Spleen (tissue), 11 donors: ENCODE results near the gene NPNT. TPM values are rescaled to one million over a fixed set of nuclear protein-coding genes. Genes with fewer than 3 reads are reported as not detected.

Source experiments
- DNase-seq: peaks from one replicate; pipeline ENCODE4 v3.0.0-alpha.2; 2020
- H3K27ac ChIP-seq, 8 donors: fragments of 200-600 bp; sonication (generic) in 7 of 8; 1 replicate in 4 of 8; 2 replicates in 4 of 8; pipeline versions ENCODE4 v1.5.0 to v1.8.0; 2016 to 2021; ENCODE audit warnings: inconsistent platforms in 4 of 8, mild to moderate bottlenecking in 4 of 8, moderate library complexity in 1 of 8
- H3K27me3 ChIP-seq, 7 donors: fragments of 200-600 bp; sonication (generic) in 6 of 7; replicated peaks in 1 of 7; 1 replicate in 4 of 7; 2 replicates in 3 of 7; pipeline versions ENCODE4 v1.5.0 to v1.8.0; 2016 to 2021; ENCODE audit warnings: inconsistent platforms in 3 of 7, mild to moderate bottlenecking in 1 of 7
- H3K36me3 ChIP-seq, 6 donors: fragments of 200-600 bp; sonication (generic) in 5 of 6; 1 replicate in 4 of 6; 2 replicates in 2 of 6; pipeline versions ENCODE4 v1.5.0 to v1.8.0; 2016 to 2021; ENCODE audit warnings: inconsistent platforms in 2 of 6
- H3K4me1 ChIP-seq, 6 donors: fragments of 200-600 bp; sonication (generic) in 5 of 6; 1 replicate in 3 of 6; 2 replicates in 3 of 6; pipeline versions ENCODE4 v1.5.0 to v1.8.0; 2016 to 2021; ENCODE audit warnings: inconsistent platforms in 3 of 6
- H3K4me3 ChIP-seq, 8 donors: fragments of 200-600 bp; sonication (generic) in 7 of 8; 1 replicate in 4 of 8; 2 replicates in 4 of 8; pipeline versions ENCODE4 v1.5.0 to v1.8.0; 2016 to 2021; ENCODE audit warnings: inconsistent platforms in 4 of 8, mild to moderate bottlenecking in 4 of 8, moderate library complexity in 2 of 8
- H3K9me3 ChIP-seq, 8 donors: fragments of 200-600 bp; sonication (generic) in 7 of 8; 1 replicate in 4 of 8; 2 replicates in 4 of 8; pipeline versions ENCODE4 v1.5.0 to v1.8.0; 2016 to 2021; ENCODE audit warnings: inconsistent platforms in 4 of 8
- POLR2A ChIP-seq, 3 donors: fragments of 450-650 bp; IDR thresholded peaks; one replicate each; pipeline ENCODE4 v1.5.1; 2017; ENCODE audit warnings: antibody characterized with exemption in 3 of 3, mild to moderate bottlenecking in 1 of 3
- POLR2AphosphoS5 ChIP-seq, 3 donors: sonication (generic); formaldehyde crosslinking; IDR thresholded peaks; one replicate each; pipeline ENCODE4 v1.5.1; 2017; ENCODE audit warnings: antibody characterized with exemption in 3 of 3
- WGBS, 5 donors: extraction: QIAGEN DNeasy Blood & Tissue Kit in 3 of 5; methylation state at CpG; one replicate each; pipeline versions ENCODE4 v1.1.5 to v1.1.7; 2013 to 2018; 5-methylcytosine and 5-hydroxymethylcytosine counted together
- intact Hi-C: fragments of 100-400 bp; cut with DNase I; formaldehyde crosslinking; loops from one replicate; pipeline ENCODE4 v1.15.0; 2023; ENCODE audit warnings: low total_unique reads
- polyA plus RNA-seq, 3 donors: library from polyadenylated mRNA; stranded (reverse); fragments of 200-250 nt; gene quantifications; one replicate each; pipeline ENCODE4 v1.2.1, GENCODE V29; 2013
- total RNA-seq, 7 donors: library from RNA; depleted of rRNA in 3 of 7; stranded (reverse); fragments of >200 nt in 3 of 7; fragmentation: NEBNext Ultra II Directional in 4 of 7; extraction: Animal tissue kit (Norgen Biotek cat#: 25700) in 4 of 7; gene quantifications; one replicate each; pipeline versions ENCODE4 v1.1.0 to v1.2.1, GENCODE V29; 2016 to 2021
- TF ChIP-seq, protein P1 (sequence below), 11 experiments: fragments of 200-600 bp in 7 of 11; fragments of 450-650 bp in 4 of 11; sonication (generic) in 4 of 11; IDR thresholded peaks in 8 of 11; conservative IDR thresholded peaks in 3 of 11; 1 replicate in 7 of 11; 2 replicates in 4 of 11; pipeline versions ENCODE4 v1.4.0 to v1.8.0; 2016 to 2021; ENCODE audit warnings: antibody characterized with exemption in 11 of 11, inconsistent platforms in 4 of 11, mild to moderate bottlenecking in 1 of 11
- donor health status: healthy with polysubstance abuse.
- donor health status: DM: no; HTN: no; CAD: no; lungs with moderate emphysema.
- donor health status: DM: no; HTN: no; CAD: no.
- donor health status: Bipolar disorder and iron deficiency.
- donor health status: healthy.
- donor health status: DM: no; HTN: no; CAD: no.
- donor health status: DM: yes; HTN: yes; CAD: no.

The NPNT gene
- total and polyA plus RNA-seq, 10 donors = 3.6 to 40.1 (median 14.0) TPM

DNA sequence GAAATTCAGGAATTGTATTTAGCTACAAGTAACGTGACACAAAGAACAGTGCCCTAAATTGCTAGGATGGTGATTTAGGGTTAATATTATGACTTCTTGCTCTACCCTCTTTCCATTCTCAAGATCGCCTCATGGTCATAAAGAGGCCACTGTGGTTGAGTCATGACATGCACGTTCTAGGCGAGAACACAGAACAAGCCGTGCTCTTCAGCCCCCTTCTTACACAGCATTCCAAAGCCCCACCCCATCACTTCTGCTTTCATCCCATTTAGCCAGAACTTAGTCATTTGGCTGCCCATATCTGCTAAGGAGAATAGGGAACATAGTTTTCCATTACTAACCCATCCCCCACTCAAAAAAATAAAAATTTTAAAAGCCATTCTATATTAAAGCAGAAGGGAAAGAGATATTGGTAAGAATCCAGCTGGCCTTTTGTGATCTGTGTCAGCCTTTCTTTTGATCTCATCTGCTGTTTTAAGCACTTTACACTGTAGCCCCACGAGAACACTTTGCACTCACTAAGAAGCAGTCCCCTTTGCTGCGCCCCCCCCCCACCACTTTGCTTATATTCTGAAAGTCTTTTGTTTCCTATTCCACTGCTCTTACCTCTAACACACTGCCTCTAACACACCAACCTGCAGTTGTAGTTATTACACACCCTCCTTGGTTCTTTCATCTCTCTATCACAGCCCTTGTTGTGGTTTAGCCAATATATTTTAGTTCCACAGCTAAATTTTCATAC is 28.4 kb downstream of the NPNT start:
- WGBS, 5 donors = 70 to 81% (median 78%) methylated on average over 7 of the region's 7 CpGs
- Histone ChIP-seq H3K36me3 (no peaks in the 10 kb centered on the region), H3K27me3 (no peaks in the 10 kb centered on the region), H3K9me3 (no peaks in the 10 kb centered on the region), H3K27ac (no peak overlapping the region), H3K4me1 (no peaks in the 10 kb centered on the region), H3K4me3 (no peak overlapping the region)
- TF ChIP-seq POLR2AphosphoS5 (IDR thresholded peaks at IDR 0.05) = no peak
- TF ChIP-seq POLR2A (IDR thresholded peaks at IDR 0.05) = no peak
- TF ChIP-seq, protein P1, sequence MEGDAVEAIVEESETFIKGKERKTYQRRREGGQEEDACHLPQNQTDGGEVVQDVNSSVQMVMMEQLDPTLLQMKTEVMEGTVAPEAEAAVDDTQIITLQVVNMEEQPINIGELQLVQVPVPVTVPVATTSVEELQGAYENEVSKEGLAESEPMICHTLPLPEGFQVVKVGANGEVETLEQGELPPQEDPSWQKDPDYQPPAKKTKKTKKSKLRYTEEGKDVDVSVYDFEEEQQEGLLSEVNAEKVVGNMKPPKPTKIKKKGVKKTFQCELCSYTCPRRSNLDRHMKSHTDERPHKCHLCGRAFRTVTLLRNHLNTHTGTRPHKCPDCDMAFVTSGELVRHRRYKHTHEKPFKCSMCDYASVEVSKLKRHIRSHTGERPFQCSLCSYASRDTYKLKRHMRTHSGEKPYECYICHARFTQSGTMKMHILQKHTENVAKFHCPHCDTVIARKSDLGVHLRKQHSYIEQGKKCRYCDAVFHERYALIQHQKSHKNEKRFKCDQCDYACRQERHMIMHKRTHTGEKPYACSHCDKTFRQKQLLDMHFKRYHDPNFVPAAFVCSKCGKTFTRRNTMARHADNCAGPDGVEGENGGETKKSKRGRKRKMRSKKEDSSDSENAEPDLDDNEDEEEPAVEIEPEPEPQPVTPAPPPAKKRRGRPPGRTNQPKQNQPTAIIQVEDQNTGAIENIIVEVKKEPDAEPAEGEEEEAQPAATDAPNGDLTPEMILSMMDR (IDR thresholded peaks at IDR 0.05 in 8 of 11, conservative IDR thresholded peaks at IDR 0.05 in 3 of 11) = no peak
- intact Hi-C loops = no loop called here
- no peak for DNase-seq

DNA sequence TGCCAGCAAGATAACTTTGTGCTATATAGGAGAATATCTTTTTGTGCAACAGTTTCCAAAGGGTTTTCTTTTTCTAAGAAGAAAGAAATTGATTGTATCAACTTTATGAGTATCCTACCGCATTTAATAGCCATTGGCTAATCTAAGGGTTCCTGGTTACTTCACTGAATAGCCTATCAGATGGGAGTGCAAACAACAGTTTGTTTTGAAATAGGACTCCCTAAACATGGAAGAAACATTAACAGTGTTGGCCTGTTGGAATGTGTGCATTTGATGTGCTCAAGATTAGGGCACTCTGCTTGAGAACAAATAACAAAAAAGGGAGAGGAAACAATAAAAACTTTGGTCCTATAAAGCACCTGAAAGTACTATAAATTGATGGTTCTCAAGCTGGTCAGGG is 29.1 kb downstream of the NPNT start:
- no peaks in the 10 kb centered on the region for H3K4me1 ChIP-seq
- DNase-seq = no peak
- no peaks in the 10 kb centered on the region for H3K36me3 ChIP-seq
- intact Hi-C loops = no loop called here
- TF ChIP-seq POLR2A (IDR thresholded peaks at IDR 0.05) (no peak), POLR2AphosphoS5 (IDR thresholded peaks at IDR 0.05) (no peak)
- TF ChIP-seq, protein P1 (IDR thresholded peaks at IDR 0.05 in 8 of 11, conservative IDR thresholded peaks at IDR 0.05 in 3 of 11) = no peak
- no peak overlapping the region for H3K27ac ChIP-seq
- no peak overlapping the region for H3K4me3 ChIP-seq
- H3K9me3 ChIP-seq = no peaks in the 10 kb centered on the region
- 78 to 98% (median 94%) methylated on average over 1 of the region's 1 CpG for WGBS, 5 donors
- no peaks in the 10 kb centered on the region for H3K27me3 ChIP-seq

DNA sequence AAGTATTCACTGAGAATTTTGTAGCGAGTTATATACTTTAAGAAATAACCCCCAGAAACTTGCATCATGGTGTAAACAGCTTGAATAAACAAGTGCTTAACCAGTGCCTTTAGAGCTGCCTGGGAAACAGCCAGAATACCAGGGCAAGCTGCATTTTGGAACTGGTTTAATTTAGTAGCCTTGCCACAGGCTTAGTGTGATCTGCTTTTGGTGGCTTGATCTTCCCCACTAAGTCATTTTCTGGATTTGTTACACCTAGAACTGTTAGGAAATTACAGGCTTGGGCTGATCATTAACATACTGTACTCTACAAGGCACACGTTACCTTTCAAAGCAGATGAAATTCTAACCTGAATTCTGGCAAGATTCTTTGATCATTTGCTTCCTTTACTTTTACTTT is 35.4 kb downstream of the NPNT start:
- DNase-seq = no peak
- Histone ChIP-seq H3K9me3 (no peaks in the 10 kb centered on the region), H3K27me3 (no peaks in the 10 kb centered on the region), H3K27ac (no peak overlapping the region), H3K36me3 (no peaks in the 10 kb centered on the region), H3K4me3 (no peak overlapping the region), H3K4me1 (no peaks in the 10 kb centered on the region)
- TF ChIP-seq POLR2AphosphoS5 (IDR thresholded peaks at IDR 0.05) (no peak), POLR2A (IDR thresholded peaks at IDR 0.05) (no peak)
- TF ChIP-seq, protein P1 (IDR thresholded peaks at IDR 0.05 in 8 of 11, conservative IDR thresholded peaks at IDR 0.05 in 3 of 11) = no peak
- WGBS, 5 donors = 72 to 94% (median 83%) methylated on average over 2 of the region's 2 CpGs
- intact Hi-C loops = no loop called here

DNA sequence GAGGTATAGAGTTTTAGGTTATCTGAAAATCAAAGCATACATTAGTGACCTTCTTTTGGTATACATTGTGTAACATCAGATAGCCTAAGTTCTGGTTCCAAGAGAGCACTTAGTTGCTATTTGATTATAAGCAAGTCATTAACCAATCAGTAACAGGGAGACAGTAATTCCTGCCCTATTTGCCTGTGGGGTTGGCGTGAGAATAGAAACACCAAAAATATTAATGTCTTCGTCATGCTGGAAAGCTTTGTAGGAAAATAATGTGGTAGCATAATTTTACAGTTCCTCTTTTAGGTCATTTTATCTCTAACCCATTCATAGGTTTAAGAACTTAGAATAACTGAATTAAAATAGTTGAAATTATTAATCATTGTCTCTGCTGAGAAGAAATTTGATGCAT is 37.8 kb downstream of the NPNT start:
- no peak for DNase-seq
- no peaks in the 10 kb centered on the region for H3K9me3 ChIP-seq
- H3K4me3 ChIP-seq = no peak overlapping the region
- no peaks in the 10 kb centered on the region for H3K36me3 ChIP-seq
- H3K4me1 ChIP-seq = no peaks in the 10 kb centered on the region
- no peak for TF ChIP-seq POLR2A (IDR thresholded peaks at IDR 0.05)
- no peak overlapping the region for H3K27ac ChIP-seq
- H3K27me3 ChIP-seq = no peaks in the 10 kb centered on the region
- 66 to 77% (median 71%) methylated on average over 2 of the region's 2 CpGs for WGBS, 5 donors
- intact Hi-C loops = no loop called here
